NCI-H2171 (cell line): ENCODE measurements around the gene COL6A5.

Source experiments
- DNase-seq: peaks from one replicate; lab custom pipeline; 2025; lab: John Stamatoyannopoulos, UW

COL6A5 gene

DNA sequence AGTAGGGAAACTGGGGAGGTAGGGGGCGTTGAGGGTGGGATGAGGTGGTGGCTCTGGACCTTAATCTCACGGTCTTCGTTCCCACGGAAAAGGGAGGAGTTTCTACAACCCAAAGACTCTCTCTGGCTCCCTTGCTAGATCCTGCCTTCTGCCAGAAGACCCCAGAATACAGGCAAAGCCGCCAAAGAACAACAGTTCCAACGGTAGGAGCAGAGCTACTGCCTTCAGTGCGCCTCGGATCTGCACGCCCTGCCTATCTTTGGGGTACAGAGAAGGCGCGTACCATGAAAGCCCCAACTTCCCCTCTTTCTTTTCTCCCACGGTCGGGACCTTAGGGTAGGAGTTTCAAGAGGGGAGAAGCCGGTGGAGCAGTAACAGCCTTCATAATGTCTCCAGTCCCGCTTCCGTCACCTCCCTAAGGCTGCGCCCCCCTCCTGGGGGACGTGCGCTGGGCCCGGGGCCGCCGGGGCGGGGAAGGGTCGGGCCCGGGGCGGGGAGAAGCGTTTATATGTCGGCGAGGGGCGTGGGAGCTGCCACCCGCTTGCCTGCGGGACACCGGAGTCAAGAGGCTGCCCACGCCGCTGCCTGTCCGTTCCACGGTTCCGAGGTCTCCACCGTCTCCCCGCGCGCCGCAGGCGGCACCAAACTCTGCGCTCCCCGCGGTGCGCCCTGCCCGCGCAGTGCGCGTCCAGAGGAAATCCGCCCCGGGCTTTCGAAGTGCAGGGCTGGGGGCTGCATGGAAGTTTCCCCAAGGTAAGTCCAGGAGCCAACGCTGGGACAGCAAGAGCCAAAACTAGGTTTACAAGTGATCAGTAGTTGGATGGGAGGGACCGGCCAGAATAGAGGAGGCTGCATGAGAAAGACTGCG, 171.4 kb downstream of the COL6A5 start, which contains the start of gene COL6A6:
Gene COL6A6 (plus strand): TSS at position 533 of the 868 bp plus-strand sequence. CDS start 43,188 bp downstream, outside the sequence.
- DNase-seq = no peak

GRCh38 chr3:130517602-130518001, 172.1 kb downstream of the COL6A5 start:
- no peak for DNase-seq

GRCh38 chr3:130519754-130520153, 174.3 kb downstream of the COL6A5 start:
- no peak for DNase-seq

- no peak for DNase-seq
Observed at GRCh38 chr3:130522399-130522798, 176.9 kb downstream of the COL6A5 start.

- DNase-seq = no peak
Observed at GRCh38 chr3:130527426-130527825, 182.0 kb downstream of the COL6A5 start.

GRCh38 chr3:130528120-130528519, 182.6 kb downstream of the COL6A5 start:
- DNase-seq = no peak

DNA sequence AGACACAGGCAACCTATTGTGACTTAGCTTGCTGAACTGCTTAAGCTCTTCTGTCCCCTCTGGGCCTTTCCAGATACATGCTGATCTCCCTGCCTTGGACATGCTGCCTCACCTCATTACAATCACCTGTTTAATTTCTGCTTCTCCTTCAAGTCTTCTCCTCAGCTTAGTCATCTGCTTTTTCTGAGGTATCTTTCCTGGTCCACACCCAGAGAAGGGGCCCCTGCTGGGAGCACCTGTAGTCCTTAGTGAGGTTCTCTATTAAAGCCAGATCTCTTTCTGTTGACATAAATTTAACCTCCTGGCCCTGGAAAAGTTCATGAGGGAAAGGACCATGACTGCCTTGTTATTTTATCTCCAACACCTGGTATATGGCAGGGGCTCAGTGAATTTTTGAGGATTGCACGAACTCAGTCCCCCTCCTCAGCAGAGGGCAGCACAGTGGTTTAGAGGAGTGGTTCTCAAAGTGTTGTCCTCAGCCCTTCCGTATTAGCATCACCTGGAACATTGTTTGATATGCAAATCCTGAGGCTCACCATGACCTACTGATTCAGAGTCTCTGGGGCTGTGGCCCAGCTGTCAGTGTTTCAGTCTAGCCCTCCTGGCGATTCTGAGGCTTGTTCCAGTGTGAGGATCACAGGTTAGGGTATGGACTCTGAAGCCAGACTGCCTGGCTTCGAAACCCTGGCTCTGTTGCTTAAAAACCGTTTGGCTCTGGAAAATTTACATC, 184.2 kb downstream of the COL6A5 start:
- no peak for DNase-seq

DNA sequence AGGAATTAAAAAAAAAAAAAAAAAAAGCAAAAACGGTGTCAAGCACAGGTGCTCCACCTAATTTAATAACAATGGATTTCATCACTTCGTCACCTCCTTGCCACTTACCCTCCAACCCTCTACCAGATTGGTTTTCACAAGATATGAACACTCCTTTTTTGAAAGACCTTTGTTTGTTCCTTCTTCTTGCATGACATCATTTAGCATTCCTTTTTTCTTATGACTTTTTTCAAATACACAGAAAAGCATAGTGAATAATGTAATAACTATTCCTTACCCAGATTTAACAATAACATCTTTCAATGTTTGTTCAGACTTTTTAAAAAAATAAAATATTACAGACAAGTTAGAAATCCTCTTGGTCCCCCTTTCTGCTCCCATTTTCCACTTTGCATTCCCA, 187.8 kb downstream of the COL6A5 start:
- DNase-seq = no peak
